ENCODE measurements around the gene TFB1M.
A peak's percentile ranks its signal among the peaks of the same experiment; 100 is the strongest.
"Not testable (repeated sequence)": the region's sequence is repeated elsewhere in the genome, so short reads cannot be mapped to it uniquely, and the experiment has no call there.

TFB1M gene

DNA sequence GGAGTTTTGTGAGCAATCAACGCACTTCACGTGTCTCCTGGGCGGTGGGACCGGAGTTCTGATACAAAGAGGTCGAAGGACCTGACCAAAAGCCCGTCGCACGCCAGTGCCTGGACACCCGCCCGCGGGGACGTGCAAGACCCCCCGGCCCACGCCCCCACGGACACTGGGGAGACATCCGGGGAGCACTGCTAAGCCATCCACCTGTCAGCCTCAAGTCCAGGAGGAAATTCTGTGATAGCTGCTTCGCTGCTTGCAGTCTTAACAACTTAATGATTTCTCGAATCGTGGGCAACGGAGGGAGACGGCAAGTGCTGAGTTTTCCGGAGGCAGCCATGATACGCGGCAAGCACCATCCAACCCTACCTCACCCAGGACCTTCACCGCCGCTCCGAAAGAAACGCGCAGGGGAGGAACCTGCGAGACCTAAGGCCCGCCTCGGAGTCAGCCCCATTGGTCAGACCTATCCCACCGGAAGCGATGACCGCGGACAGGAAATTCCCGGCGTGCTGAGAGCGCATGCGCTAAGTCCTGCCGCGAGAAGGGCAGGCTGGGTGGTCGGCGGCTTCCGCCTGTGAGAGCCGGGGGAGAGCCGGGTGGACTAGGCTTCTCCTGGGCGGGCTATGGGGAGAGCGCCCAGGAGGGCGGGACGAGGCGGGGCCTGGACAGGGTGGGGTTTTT lies at the start of gene TFB1M:
Gene TFB1M (minus strand): TSS at position 393 of the 681 bp plus-strand sequence. CDS start 56 bp downstream, at position 337.
- peak within 1 kb of the TSS; percentile 92 for H3K4me3 ChIP-seq (ENCODE audit: low read length)
- TF ChIP-seq ZNF274 (IDR thresholded peaks at IDR 0.05; ENCODE audit: low read depth, low read length), result no peak

DNA sequence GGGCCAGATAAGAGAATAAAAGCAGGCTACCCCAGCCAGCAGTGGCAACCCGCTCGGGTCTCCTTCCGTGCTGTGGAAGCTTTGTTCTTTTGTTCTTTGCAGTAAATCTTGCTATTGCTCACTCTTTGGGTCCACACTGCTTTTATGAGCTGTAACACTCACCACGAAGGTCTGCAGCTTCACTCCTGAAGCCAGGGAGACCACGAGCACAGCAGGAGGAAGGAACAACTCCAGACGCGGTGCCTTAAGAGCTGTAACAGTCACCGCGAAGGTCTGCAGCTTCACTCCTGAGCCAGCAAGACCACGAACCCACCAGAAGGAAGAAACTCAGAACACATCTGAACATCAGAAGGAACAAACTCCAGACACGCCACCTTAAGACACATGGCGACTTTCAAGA lies 49.7 kb upstream of the TFB1M start:
- not testable (repeated sequence) for H3K4me3 ChIP-seq (ENCODE audit: low read length)

DNA sequence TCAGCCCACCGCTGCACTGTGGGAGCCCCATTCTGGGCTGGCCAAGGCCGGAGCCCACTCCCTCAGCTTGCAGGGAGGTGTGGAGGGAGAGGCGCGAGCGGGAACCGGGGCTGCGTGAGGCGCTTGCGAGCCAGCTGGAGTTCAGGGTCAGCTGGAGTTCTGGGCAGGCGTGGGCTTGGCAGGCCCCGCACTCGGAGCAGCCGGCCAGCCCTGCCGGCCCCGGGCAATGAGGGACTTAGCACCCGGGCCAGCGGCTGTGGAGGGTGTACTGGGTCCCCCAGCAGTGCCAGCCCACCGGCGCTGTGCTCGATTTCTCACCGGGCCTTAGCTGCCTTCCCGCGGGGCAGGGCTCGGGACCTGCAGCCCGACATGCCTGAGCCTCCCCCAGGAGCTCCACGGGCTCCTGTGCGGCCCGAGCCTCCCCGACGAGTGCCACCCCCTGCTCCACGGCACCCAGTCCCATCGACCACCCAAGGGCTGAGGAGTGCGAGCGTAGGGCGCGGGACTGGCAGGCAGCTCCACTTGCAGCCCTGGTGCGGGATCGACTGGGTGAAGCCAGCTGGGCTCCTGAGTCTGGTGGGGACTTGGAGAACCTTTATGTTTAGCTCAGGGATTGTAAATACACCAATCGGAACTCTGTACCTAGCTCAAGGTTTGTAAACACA lies 48.8 kb upstream of the TFB1M start:
- H3K4me3 ChIP-seq (ENCODE audit: low read length), result not testable (repeated sequence)

DNA sequence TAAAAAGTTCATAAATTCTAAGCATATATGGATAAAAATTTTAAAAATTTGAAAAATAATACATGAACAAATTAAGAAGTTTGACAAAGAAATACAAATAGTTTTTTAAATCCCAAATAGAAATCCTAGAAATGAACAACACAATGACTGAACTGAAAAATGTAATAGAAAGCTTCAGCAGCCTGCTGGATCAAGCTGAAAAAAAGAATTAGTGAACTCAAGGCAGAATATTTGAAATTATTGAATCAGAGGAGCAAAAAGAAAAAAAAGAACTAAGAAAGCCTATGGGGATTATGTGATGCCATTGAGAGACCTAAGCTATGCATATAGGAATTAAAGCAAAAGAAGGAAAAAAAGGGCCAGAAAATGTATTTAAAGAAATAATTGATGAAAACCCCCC lies 39.9 kb upstream of the TFB1M start:
- H3K4me3 ChIP-seq (ENCODE audit: low read length), result no peak overlapping the region
- TF ChIP-seq ZNF274 (IDR thresholded peaks at IDR 0.05; ENCODE audit: low read depth, low read length), result no peak

DNA sequence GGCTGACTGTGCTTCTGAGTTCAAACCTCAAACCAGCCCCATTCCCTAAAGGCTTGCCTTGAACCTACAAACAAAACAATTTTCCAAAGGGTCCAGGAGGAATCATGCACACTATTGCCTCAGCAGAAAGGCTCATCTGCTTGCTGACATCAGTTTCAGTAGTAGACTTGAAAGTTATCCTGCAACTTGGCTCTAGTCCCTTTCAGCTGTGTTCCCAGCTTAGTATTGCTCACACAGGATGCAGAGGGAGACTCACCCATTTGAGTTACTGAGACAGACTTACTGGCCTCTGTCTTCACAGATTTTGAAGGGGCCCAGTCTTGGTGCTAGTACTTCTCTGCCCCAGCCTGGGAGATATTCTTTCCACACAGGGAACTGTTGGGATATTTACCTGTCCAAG lies 38.5 kb upstream of the TFB1M start:
- no peak overlapping the region for H3K4me3 ChIP-seq (ENCODE audit: low read length)
- no peak for TF ChIP-seq ZNF274 (IDR thresholded peaks at IDR 0.05; ENCODE audit: low read depth, low read length)

DNA sequence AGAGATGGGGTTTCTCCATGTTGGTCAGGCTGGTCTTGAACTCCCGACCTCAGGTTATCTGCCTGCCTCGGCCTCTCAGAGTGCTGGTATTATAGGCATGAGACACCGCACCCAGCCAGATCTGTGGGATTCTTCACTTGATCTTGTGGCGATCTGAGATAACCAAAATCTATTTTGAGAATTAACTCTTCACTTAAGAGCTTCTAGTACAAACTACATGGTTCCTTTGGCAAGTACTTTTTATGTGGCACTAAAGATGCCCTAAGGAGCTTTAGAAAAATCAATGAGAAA lies 37.8 kb upstream of the TFB1M start:
- TF ChIP-seq ZNF274 (IDR thresholded peaks at IDR 0.05; ENCODE audit: low read depth, low read length), result no peak
- H3K4me3 ChIP-seq (ENCODE audit: low read length), result no peak overlapping the region

DNA sequence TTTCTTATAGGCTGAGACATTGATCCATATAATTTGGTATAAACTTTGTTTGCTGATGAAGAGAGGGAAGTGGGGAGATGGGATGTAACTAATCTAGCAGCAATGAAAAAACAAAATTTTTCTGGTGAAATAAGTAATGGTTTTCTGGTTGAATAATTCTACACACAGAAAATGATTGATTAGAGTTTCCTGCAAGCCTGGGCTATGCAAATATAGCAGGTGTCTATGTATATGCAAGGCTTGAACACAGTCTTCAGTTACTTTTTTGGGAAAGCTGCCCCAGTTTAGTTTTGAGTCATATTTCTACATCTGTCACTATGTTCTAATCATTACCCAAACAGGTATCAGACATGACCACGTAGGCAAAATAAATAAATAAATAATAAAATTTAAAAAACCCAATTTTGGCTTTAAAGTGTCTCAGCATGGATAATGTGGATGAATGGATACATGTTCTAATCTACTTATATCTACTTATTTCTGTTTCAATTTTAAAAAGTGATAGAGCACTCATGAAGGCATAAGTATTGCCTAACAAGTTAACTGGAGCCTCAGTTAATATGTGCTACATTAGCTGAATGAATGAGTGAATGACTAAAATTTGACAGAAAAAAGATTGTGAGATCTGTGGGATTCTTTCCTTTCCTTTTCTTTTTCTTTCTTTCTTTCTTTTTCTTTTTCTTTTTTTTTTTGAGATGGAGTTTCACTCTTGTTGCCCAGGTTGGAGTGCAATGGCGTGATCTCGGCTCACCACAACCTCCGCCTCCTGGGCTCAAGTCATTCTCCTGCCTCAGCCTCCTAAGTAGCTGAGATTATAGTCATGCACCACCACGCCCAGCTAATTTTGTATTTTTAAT lies 37.2 kb upstream of the TFB1M start:
- TF ChIP-seq ZNF274 (IDR thresholded peaks at IDR 0.05; ENCODE audit: low read depth, low read length), result no peak
- H3K4me3 ChIP-seq (ENCODE audit: low read length), result no peak overlapping the region

DNA sequence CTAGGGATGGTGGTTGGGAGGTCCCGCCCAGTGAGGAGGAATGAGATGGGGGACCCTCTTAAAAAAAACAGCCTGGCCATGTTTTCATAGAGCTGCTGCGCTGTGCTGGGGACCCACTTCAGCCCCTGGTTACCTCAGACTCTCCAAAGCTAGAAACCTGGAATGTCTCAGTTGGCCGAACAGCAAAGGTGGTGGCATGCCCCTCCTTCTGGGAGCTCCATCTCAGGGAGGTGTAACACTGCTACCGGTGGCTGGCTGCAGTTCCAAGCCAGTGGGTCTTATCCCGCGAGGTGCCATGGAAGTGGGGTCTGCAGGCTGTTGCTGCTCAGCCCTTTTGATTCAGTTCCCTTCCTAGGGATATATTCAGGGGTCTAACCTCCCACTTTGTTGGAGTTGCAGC lies 35.7 kb upstream of the TFB1M start:
- no peak for TF ChIP-seq ZNF274 (IDR thresholded peaks at IDR 0.05; ENCODE audit: low read depth, low read length)
- H3K4me3 ChIP-seq (ENCODE audit: low read length), result no peak overlapping the region

DNA sequence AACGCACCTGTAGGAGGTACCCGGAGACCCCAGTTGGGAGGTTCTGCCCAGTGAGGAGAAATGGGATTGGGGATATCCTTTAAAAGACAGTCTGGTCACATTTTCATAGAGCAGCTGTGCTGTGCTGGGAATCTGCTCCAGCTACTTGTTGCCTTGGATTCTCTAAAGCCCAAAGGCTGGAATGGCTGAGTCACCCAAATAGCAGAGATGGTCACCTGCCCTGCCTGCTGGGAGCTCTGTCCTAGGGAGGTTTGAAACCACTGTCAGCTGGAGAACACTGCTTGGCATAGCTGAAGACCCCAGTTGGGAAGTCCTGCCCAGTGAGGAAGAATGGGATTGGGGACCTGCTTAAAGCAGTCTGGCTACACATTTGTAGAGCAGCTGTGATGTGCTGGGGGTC lies 34.8 kb upstream of the TFB1M start:
- TF ChIP-seq ZNF274 (IDR thresholded peaks at IDR 0.05; ENCODE audit: low read depth, low read length), result no peak
- no peak overlapping the region for H3K4me3 ChIP-seq (ENCODE audit: low read length)

DNA sequence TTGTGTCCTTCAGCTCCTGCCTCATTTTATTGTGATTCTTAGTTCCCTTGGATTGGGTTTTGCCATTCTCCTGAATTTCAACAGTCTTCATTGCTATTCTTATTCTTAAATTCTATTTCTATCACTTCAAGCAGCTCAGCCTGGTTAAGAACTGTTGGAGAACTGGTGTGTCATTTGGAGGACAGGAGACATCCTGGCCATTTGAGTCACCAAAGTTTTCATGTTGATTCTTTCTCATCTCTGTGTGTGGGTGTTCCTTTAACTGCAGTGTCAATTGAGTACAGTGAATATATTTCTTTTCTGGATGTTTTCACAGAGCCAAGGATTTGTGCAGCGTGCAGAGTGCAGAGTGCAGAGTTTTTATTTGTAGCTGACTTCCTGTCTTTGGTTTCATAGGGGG lies 33.5 kb upstream of the TFB1M start:
- no peak for TF ChIP-seq ZNF274 (IDR thresholded peaks at IDR 0.05; ENCODE audit: low read depth, low read length)
- H3K4me3 ChIP-seq (ENCODE audit: low read length), result no peak overlapping the region

DNA sequence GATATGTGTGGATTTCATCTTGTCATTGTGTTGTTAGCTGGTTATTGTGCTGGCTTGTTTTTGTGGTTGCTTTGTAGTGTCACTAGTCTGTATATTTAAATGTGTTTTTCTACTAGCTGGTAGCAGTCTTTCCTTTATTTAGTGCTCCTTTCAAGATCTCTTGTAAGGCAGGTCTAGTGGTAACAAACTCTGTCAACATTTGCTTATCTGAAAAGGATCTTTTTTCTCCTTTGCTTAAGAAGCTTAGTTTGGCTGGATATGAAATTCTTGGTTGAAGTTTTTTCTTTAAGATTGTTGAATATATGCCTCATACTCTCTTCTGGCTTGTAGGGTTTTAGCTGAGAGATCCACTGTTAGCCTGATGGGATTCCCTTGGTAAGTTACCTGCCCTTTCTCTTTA lies 32.7 kb upstream of the TFB1M start:
- no peak for TF ChIP-seq ZNF274 (IDR thresholded peaks at IDR 0.05; ENCODE audit: low read depth, low read length)
- H3K4me3 ChIP-seq (ENCODE audit: low read length), result no peak overlapping the region

DNA sequence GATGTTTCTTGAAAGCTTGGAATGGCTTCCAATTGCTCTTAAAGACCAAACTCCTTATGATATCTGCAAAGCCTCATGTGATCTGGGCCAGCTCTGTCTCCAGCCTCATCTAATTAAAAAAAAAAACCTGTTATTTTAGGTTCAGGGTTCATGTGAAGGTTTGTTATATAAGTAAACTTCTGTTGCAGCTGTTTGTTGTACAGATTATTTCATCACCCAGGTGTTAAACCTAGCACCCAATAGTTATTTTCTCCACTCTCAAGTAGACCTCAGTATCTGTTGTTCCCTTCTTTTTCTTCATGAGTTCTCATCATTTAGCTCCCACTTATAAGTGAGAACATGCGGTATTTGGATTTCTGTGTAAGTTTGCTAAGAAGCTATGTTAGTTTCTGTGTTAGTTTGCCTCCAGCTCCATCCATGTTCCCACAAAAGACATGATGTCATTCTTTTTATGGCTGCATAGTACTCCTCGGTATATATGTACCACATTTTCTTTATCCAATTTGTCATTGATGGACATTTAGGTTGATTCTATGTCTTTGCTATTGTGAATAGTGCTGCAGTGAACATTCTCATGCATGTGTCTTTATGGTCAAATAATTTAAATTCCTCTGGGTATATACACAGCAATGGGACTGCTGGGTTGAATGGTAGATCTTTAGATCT lies 30.2 kb upstream of the TFB1M start:
- H3K4me3 ChIP-seq (ENCODE audit: low read length), result no peak overlapping the region
- no peak for TF ChIP-seq ZNF274 (IDR thresholded peaks at IDR 0.05; ENCODE audit: low read depth, low read length)

DNA sequence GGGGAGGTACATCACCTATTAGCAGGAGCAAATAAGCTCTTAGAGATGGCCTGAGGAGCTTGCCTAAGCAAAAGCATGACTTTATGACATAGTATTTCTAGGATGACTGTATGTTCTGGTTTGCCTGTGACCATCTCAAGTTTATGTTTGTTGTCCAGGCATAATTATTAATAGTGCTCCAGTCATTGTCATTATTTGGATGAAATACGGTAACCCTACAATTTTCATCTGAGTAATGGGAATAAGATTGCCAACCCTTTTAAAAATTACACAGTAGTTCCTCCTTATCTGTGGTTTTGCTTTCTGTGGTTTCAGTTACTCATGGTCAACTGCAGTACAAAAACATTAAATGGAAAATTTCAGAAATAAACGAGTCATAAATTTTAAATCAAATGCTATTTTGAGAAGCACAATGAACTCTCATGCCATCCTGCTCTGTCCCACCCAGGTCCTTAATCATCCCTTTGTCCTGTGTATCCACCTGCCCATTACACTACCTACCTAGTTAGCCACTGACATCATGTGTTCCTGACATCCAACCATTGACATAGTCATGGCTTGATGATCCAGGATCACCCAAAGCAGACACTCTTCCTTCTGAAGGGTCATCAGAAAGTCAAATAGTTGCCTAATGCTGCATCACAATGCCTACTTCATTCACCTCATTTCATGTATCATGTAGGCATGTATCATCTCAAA lies 27.0 kb upstream of the TFB1M start:
- no peak overlapping the region for H3K4me3 ChIP-seq (ENCODE audit: low read length)
- TF ChIP-seq ZNF274 (IDR thresholded peaks at IDR 0.05; ENCODE audit: low read depth, low read length), result no peak

DNA sequence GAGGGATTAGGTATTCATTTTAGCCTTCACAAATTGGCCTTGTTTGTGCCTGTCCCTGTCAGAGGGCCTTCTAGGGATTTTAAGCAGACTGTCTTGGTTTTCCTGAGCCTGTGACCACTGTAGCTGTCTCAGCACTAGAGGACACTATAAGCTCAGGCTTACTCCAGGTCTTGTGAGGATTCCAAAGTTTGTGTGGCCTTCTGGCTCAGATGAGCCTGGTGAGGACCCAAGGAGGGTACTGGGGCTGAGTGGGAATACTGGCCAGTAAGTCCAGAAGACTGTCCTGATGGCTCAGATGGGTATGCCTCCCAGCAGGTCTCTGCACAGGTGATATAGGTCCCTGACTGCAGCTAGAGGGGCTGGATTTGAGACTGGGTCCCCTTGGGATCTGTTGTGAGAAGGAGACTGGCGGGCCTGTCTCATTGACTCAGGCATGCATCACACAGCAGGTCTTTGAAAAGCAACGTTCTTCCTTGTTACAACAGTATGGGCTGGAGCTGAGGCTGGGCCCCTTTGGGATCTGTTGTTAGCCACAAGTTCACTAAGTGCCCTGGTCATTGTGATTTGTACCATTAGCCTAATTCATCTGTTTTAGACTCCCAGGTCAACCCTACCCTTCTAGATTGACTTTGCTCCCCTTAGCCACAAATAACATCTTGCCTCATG lies 26.3 kb upstream of the TFB1M start:
- TF ChIP-seq ZNF274 (IDR thresholded peaks at IDR 0.05; ENCODE audit: low read depth, low read length), result no peak
- H3K4me3 ChIP-seq (ENCODE audit: low read length), result no peak overlapping the region

DNA sequence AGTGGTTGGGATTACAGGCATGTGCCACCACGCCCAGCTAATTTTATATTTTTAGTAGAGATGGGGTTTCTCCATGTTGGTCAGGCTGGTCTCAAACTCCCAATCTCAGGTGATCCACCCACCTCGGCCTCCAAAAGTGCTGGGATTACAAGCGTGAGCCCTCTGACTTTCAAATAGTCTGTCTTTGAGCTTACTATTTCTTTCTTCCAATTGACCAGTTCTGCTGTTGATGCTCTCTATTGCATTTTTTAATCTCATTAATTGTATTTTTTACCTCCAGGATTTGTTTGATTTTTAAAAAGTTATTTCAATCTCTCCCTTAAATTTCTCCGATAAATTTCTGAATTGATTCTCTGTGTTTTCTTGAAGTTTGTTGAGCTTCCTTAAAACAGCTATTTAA lies 25.6 kb upstream of the TFB1M start:
- H3K4me3 ChIP-seq (ENCODE audit: low read length), result not testable (repeated sequence)

DNA sequence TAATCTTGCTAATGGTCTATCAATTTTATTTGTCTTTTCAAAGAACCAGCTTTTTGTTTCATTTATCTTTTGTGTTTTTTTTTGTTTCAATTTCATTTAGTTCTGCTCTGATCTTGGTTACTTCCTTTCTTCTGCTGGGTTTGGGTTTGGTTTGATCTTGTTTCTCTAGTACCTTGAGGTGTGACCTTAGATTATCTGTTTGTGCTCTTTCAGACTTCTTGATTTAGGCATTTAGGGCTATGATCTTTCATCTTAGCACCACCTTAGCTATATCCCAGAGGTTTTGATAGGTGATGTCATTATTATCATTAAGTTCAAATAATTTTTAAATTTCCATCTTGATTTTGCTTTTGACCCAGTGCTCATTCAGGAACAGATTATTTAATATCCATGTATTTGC lies 24.0 kb upstream of the TFB1M start:
- not testable (repeated sequence) for H3K4me3 ChIP-seq (ENCODE audit: low read length)

All from GM08714 (cell line).